Prostate gland (tissue), 1 donor: Measurements from ENCODE around the gene KCNQ5.

ENCODE experiments used
- POLR2A ChIP-seq: fragments of 450-650 bp; IDR thresholded peaks from one replicate; pipeline ENCODE4 v1.6.1; 2016; ENCODE audit warnings: antibody characterized with exemption, mild to moderate bottlenecking
- POLR2AphosphoS5 ChIP-seq: sonication (generic); formaldehyde crosslinking; IDR thresholded peaks from one replicate; pipeline ENCODE4 v1.6.1; 2017; ENCODE audit warnings: antibody characterized with exemption

DNA sequence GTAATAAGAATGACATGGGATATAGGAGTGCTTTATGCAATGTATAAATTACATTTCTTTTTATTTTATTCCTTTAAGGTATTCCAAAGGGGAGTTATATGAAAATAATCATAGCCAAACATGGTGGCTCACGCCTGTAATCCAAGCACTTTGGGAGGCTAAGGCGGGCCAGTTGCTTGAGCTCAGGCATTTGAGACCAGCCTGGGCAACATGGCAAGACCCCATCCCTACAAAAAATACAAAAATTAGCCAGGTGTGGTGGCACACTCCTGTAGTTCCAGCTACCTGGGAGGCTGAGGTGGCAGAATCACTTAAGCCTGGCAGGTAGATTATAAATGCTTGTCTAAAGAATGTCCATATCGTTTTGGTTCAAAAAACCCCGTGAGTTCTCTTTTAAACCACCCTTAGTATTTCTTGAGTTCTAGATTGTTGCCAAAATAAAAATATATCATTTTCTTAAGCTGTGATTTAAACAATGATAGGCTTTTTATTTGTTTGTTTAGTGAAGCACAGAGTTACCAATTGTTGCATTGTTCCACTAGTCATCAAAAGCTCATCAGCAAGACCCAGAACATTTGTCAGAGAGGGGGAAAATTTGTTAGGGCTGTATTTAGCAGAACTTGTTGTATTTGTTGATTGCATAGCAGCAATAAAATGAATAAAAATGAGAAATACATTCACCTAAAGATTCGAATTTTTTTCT lies 457.2 kb downstream of the KCNQ5 start:
- TF ChIP-seq POLR2A = no peak
- TF ChIP-seq POLR2AphosphoS5 = no peak
